Ishikawa (cell line): ENCODE measurements around the gene NDUFA11.

Experiments
- EGR1 ChIP-seq: IDR thresholded peaks from 2 replicates; pipeline ENCODE4 v1.6.1; 2012
- EP300 ChIP-seq: IDR thresholded peaks from 2 replicates; pipeline ENCODE4 v1.6.1; 2012; ENCODE audit warnings: borderline replicate concordance
- FOXM1 ChIP-seq: IDR thresholded peaks from 2 replicates; pipeline ENCODE4 v1.6.1; 2012; ENCODE audit warnings: low read depth, borderline replicate concordance
- MAX ChIP-seq: IDR thresholded peaks from 2 replicates; pipeline ENCODE4 v1.6.1; 2012
- RAD21 ChIP-seq: IDR thresholded peaks from 2 replicates; pipeline ENCODE4 v1.6.1; 2012; ENCODE audit warnings: low read depth
- YY1 ChIP-seq: IDR thresholded peaks from 2 replicates; pipeline ENCODE4 v1.6.1; 2012; ENCODE audit warnings: low read depth

GRCh38 chr19:5950741-5951140 is 47.2 kb upstream of the NDUFA11 start:
- no peak for TF ChIP-seq FOXM1
- TF ChIP-seq YY1 = no peak
- TF ChIP-seq RAD21 = no peak
- no peak for TF ChIP-seq EGR1
- TF ChIP-seq MAX = no peak
- no peak for TF ChIP-seq EP300
